HepG2 (cell line): Measurements from ENCODE around the gene RNF213. TPM values are rescaled to one million over a fixed set of nuclear protein-coding genes. Genes with fewer than 3 reads are reported as not detected.

Source experiments
- ATAC-seq: fragments of 200-7000 bp; cut with Tn5 transposase; 3 replicates; pipeline ENCODE4 v1.9.1; 2020; ENCODE audit warnings: mild to moderate bottlenecking, moderate library complexity
- BruUV-seq: library from RNA; stranded (reverse); fragments of 400-500 nt; replicated peaks from 2 replicates; lab custom pipeline; 2021; lab: Mats Ljungman, UMichigan
- CTCF ChIA-PET: fragments of 300-600 bp; formaldehyde crosslinking; extraction: SDS; loops from one replicate; lab custom pipeline; 2021; ENCODE audit warnings: low total read pairs, inconsistent platforms, low intra/inter-chr PET ratio; lab: Yijun Ruan, JAX
- POLR2A ChIA-PET: fragments of 350-600 bp; sonication (Branson Sonifier 250); formaldehyde crosslinking; loops from one replicate; lab custom pipeline; 2020; ENCODE audit warnings: antibody characterized with exemption, inconsistent platforms; lab: Yijun Ruan, JAX
- DNase-seq: peaks from one replicate; pipeline ENCODE4 v3.0.0-alpha.2; 2015; ENCODE audit warnings: low spot score
- FAIRE-seq: peaks from 3 replicates; lab custom pipeline; 2011; peaks lifted over from hg19 to GRCh38; lab: Jason Lieb, UNC
- H2AFZ ChIP-seq: one replicate; pipeline ENCODE4 v1.6.1; 2011; ENCODE audit warnings: low read length, inconsistent platforms
- H3K27ac ChIP-seq: fragments of 300-600 bp; 3 replicates; pipeline ENCODE4 v1.8.0; 2011; ENCODE audit warnings: mixed run types, mild to moderate bottlenecking, mixed read lengths, low read length, inconsistent platforms; ENCODE audit not compliant: insufficient read depth; ENCODE audit errors: extremely low read length
- H3K27me3 ChIP-seq, 2 experiments: fragments of 200-600 bp in 1 of 2; 2 replicates in 1 of 2; 3 replicates in 1 of 2; pipeline versions ENCODE4 v1.6.0 to v1.8.0; 2011; ENCODE audit warnings: low read length in 2 of 2, mild to moderate bottlenecking in 2 of 2, moderate library complexity in 2 of 2, inconsistent platforms in 1 of 2; ENCODE audit not compliant: insufficient read depth in 2 of 2, control insufficient read depth in 1 of 2
- H3K36me3 ChIP-seq, 2 experiments: fragments of 200-600 bp in 1 of 2; replicated peaks in 1 of 2; 2 replicates in 1 of 2; 3 replicates in 1 of 2; pipeline versions ENCODE4 v1.5.1 to v1.8.0; 2011; ENCODE audit warnings: low read length in 2 of 2, inconsistent platforms in 1 of 2; ENCODE audit not compliant: insufficient read depth in 2 of 2, control insufficient read depth in 1 of 2
- H3K4me1 ChIP-seq: 2 replicates; pipeline ENCODE4 v1.5.1; 2012; ENCODE audit warnings: low read length, inconsistent platforms; ENCODE audit not compliant: insufficient read depth
- H3K4me2 ChIP-seq: 2 replicates; pipeline ENCODE4 v1.6.0; 2011; ENCODE audit warnings: low read depth, low read length, inconsistent platforms
- H3K4me3 ChIP-seq, 3 experiments: fragments of 200-600 bp in 1 of 3; sonication (generic), shearing (Covaris generic) in 1 of 3; replicated peaks in 1 of 3; 2 replicates each; pipeline ENCODE4 v1.5.1; 2011 to 2016; ENCODE audit warnings: low read length in 3 of 3, inconsistent platforms in 2 of 3, low read depth in 2 of 3, mild to moderate bottlenecking in 2 of 3, control low read depth in 1 of 3, mixed read lengths in 1 of 3; ENCODE audit not compliant: insufficient read depth in 1 of 3
- H3K79me2 ChIP-seq: one replicate; pipeline ENCODE4 v1.6.1; 2011; ENCODE audit warnings: low read length, inconsistent platforms; ENCODE audit not compliant: insufficient read depth
- H3K9ac ChIP-seq: 2 replicates; pipeline ENCODE4 v1.6.0; 2011; ENCODE audit warnings: mild to moderate bottlenecking, low read depth, low read length, inconsistent platforms; ENCODE audit not compliant: insufficient read depth
- H3K9me3 ChIP-seq: 2 replicates; pipeline ENCODE4 v1.5.1; 2012; ENCODE audit warnings: mild to moderate bottlenecking, low read length
- H4K20me1 ChIP-seq: 2 replicates; pipeline ENCODE4 v1.6.0; 2011; ENCODE audit warnings: inconsistent platforms, mild to moderate bottlenecking, low read length, moderate library complexity; ENCODE audit not compliant: insufficient read depth
- HNRNPK ChIP-seq: fragments of 200-400 bp; formaldehyde crosslinking; IDR thresholded peaks from 2 replicates; pipeline ENCODE4 v1.6.1; 2018; ENCODE audit warnings: low read length, low read depth, moderate library complexity, mild to moderate bottlenecking; ENCODE audit not compliant: poor library complexity, severe bottlenecking
- HNRNPL ChIP-seq: fragments of 200-400 bp; formaldehyde crosslinking; IDR thresholded peaks from 2 replicates; pipeline ENCODE4 v1.6.1; 2017; ENCODE audit warnings: mild to moderate bottlenecking, low read depth, low read length
- IKZF1 ChIP-seq: fragments of 450-650 bp; IDR thresholded peaks from 2 replicates; pipeline ENCODE4 v1.7.1; 2016
- NONO ChIP-seq, 2 experiments: fragments of 450-650 bp in 1 of 2; sonication (generic) in 1 of 2; formaldehyde crosslinking in 1 of 2; IDR thresholded peaks in 1 of 2; conservative IDR thresholded peaks in 1 of 2; 2 replicates each; pipeline versions ENCODE4 v1.6.1 to v1.8.0; 2017 to 2022; ENCODE audit warnings: mild to moderate bottlenecking in 1 of 2, missing genetic modification reagents in 1 of 2, moderate library complexity in 1 of 2
- ZNF24 ChIP-seq: fragments of 450-650 bp; IDR thresholded peaks from 2 replicates; pipeline ENCODE4 v1.6.1; 2017; ENCODE audit warnings: antibody characterized with exemption, mild to moderate bottlenecking
- WGBS: methylation state at CpG from one replicate; pipeline ENCODE4 v1.1.6; 2017; ENCODE audit warnings: low lambda C conversion rate; 5-methylcytosine and 5-hydroxymethylcytosine counted together
- in situ Hi-C: cut with HindIII; loops from 2 replicates; pipeline ENCODE4 v1.10.0; 2017; ENCODE audit warnings: low pct_unique_long_range_greater_than_20kb; ENCODE audit not compliant: extremely low pct_ligation_motif_present
- intact Hi-C: fragments of 100-400 bp; cut with micrococcal nuclease; formaldehyde crosslinking; loops from one replicate; pipeline ENCODE4 v1.10.0; 2022; ENCODE audit not compliant: unreplicated experiment
- polyA plus RNA-seq, 8 experiments: library from polyadenylated mRNA; depleted of rRNA in 3 of 8; stranded (reverse) in 7 of 8; unstranded in 1 of 8; fragments of >200 nt; fragmentation: Illumina TruSeq in 4 of 8; extraction: Trizol in 4 of 8; gene quantifications; 2 replicates each; pipeline versions ENCODE4 v1.2.1 to v1.2.3, GENCODE V29; 2011 to 2016; ENCODE audit warnings: low read depth in 4 of 8, missing spikeins in 1 of 8, mixed read lengths in 1 of 8; ENCODE audit not compliant: insufficient read depth in 1 of 8
- total RNA-seq, 5 experiments: library from RNA; depleted of rRNA; stranded (reverse); fragments of >200 nt; fragmentation: Illumina TruSeq; extraction: Trizol; gene quantifications; 2 replicates each; pipeline ENCODE4 v1.2.3, GENCODE V29; 2016; ENCODE audit warnings: low read depth in 1 of 5
- TF ChIP-seq, protein P1 (sequence below): sonication (generic); formaldehyde crosslinking; IDR thresholded peaks from 2 replicates; pipeline ENCODE4 v1.9.0; 2021; ENCODE audit warnings: mild to moderate bottlenecking, missing genetic modification reagents

Gene RNF213
- total and polyA plus RNA-seq, 2 of the 13 experiments (the other 11 are each of a cell fraction or from before 2014, with no cell fraction given): 38.6 to 38.7 TPM

DNA sequence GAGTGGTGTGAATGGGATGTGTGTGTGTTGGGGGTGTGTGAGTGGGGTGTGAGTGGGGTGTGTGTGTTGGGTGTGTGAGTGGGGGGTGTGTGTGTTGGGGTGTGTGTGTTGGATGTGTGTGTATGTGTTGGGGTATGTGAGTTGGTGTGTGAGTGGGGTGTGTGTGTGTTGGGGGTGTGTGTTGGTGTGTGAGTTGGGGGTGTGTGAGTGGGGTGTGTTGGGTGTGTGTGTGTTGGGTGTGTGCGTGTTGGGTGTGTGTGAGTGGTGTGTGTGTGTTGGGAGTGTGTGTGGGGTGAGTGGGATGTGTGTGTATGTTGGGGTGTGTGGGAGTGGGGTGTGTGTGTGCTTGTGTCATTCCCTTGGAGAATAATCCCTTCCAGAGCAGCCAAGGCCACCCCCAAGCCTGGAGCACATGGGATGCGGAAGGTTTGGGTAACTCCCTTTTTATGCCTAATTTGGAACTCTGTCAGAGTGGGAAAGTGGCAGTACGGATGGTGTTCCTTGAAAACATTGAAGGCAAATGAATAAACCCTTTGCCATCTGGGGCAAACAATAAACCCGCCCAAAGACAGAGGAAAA is 14.3 kb downstream of the RNF213 start:
- POLR2A ChIA-PET: interaction anchor here (4.5 kb wide), 1 partner anchor 12 kb away, joined by 20 read pairs; no protein-coding TSS in a partner anchor
- TF ChIP-seq HNRNPL (0 out of 2 replicates have a peak, but pooled peaks have one; percentile 52), HNRNPK (peak; percentile 40), IKZF1 (peak; percentile 52; the same call in 1 of the 2 replicates), NONO (IDR thresholded peaks at IDR 0.05) (0 out of 2 replicates have a peak, but pooled peaks have one; percentile 60), NONO (CRISPR knock-in tag; conservative IDR thresholded peaks at IDR 0.05) (no peak), ZNF24 (no peak)
- TF ChIP-seq, protein P1, sequence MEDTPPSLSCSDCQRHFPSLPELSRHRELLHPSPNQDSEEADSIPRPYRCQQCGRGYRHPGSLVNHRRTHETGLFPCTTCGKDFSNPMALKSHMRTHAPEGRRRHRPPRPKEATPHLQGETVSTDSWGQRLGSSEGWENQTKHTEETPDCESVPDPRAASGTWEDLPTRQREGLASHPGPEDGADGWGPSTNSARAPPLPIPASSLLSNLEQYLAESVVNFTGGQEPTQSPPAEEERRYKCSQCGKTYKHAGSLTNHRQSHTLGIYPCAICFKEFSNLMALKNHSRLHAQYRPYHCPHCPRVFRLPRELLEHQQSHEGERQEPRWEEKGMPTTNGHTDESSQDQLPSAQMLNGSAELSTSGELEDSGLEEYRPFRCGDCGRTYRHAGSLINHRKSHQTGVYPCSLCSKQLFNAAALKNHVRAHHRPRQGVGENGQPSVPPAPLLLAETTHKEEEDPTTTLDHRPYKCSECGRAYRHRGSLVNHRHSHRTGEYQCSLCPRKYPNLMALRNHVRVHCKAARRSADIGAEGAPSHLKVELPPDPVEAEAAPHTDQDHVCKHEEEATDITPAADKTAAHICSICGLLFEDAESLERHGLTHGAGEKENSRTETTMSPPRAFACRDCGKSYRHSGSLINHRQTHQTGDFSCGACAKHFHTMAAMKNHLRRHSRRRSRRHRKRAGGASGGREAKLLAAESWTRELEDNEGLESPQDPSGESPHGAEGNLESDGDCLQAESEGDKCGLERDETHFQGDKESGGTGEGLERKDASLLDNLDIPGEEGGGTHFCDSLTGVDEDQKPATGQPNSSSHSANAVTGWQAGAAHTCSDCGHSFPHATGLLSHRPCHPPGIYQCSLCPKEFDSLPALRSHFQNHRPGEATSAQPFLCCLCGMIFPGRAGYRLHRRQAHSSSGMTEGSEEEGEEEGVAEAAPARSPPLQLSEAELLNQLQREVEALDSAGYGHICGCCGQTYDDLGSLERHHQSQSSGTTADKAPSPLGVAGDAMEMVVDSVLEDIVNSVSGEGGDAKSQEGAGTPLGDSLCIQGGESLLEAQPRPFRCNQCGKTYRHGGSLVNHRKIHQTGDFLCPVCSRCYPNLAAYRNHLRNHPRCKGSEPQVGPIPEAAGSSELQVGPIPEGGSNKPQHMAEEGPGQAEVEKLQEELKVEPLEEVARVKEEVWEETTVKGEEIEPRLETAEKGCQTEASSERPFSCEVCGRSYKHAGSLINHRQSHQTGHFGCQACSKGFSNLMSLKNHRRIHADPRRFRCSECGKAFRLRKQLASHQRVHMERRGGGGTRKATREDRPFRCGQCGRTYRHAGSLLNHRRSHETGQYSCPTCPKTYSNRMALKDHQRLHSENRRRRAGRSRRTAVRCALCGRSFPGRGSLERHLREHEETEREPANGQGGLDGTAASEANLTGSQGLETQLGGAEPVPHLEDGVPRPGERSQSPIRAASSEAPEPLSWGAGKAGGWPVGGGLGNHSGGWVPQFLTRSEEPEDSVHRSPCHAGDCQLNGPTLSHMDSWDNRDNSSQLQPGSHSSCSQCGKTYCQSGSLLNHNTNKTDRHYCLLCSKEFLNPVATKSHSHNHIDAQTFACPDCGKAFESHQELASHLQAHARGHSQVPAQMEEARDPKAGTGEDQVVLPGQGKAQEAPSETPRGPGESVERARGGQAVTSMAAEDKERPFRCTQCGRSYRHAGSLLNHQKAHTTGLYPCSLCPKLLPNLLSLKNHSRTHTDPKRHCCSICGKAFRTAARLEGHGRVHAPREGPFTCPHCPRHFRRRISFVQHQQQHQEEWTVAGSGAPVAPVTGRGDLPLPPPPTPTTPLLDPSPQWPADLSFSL (CRISPR knock-in tag): peak; percentile 74; the same call in 1 of the 2 replicates
- TF ChIP-seq, all 625 proteins: peak for 5
- no peak for ATAC-seq

More for the DNA sequence above, 14.3 kb downstream of the RNF213 start:
- BruUV-seq: no TSS peak
- H3K4me1 ChIP-seq: no peaks in the 10 kb centered on the region
- FAIRE-seq (no peak), DNase-seq (no peak)
- CTCF ChIA-PET: no interaction called here
- no peaks in the 10 kb centered on the region for H3K79me2 ChIP-seq
- no peak overlapping the region for H3K9ac ChIP-seq
- H3K9me3 ChIP-seq: no peaks in the 10 kb centered on the region
- in situ Hi-C loops (no loop called here), intact Hi-C loops (no loop called here)
- peaks cover 2% of the 10 kb centered on the region in 2 experiments; a peak in 3 of 5 replicates for H3K36me3 ChIP-seq
- no peaks in the 10 kb centered on the region for H3K27me3 ChIP-seq
- H3K4me3 ChIP-seq: no peak overlapping the region
- 98% methylated on average over 4 of the region's 4 CpGs for WGBS
- H2AFZ ChIP-seq: no peak overlapping the region
- H3K27ac ChIP-seq: peak overlapping the region; percentile 21
- peaks cover 5% of the 10 kb centered on the region; the same call in 1 of the 2 replicates for H4K20me1 ChIP-seq
- no peak overlapping the region for H3K4me2 ChIP-seq
